ENCODE measurements around the gene ZFYVE21. TPM values are rescaled to one million over a fixed set of nuclear protein-coding genes. Genes with fewer than 3 reads are reported as not detected.

ZFYVE21 gene
- total and polyA plus RNA-seq, 2 experiments from 2014 or later, result 39.4 to 55.2 TPM

GRCh38 chr14:103683139-103683538 lies 32.5 kb upstream of the ZFYVE21 start:
- Histone ChIP-seq H3K4me2 (no peak overlapping the region), H4K20me1 (ENCODE audit: insufficient read depth, poor library complexity, severe bottlenecking) (peaks cover 3% of the 10 kb centered on the region), H3K9me2 (replicated peaks; ENCODE audit: insufficient read depth) (no peaks in the 10 kb centered on the region), H3K4me1 (ENCODE audit: insufficient read depth) (no peaks in the 10 kb centered on the region), H3K79me2 (peaks cover 2% of the 10 kb centered on the region), H3K27ac (no peak overlapping the region), H3K27me3 (no peaks in the 10 kb centered on the region), H3K36me3 (replicated peaks; ENCODE audit: insufficient read depth, low read depth) (no peaks in the 10 kb centered on the region), H2AFZ (no peak overlapping the region), H3K4me3 (no peak overlapping the region), H3K9me3 (ENCODE audit: low read depth) (no peaks in the 10 kb centered on the region)
- 89% methylated on average over 15 of the region's 15 CpGs for WGBS (ENCODE audit: low lambda C conversion rate, missing lambda C conversion rate)
- TF ChIP-seq CTCF (IDR thresholded peaks at IDR 0.05; ENCODE audit: poor library complexity), result no peak
- DNase-seq (ENCODE audit: low spot score), result no peak

- TF ChIP-seq EZH2phosphoT487 (IDR thresholded peaks at IDR 0.05; ENCODE audit: low read depth, severe bottlenecking, unreplicated experiment), result no peak
- TF ChIP-seq EZH2 (IDR thresholded peaks at IDR 0.05; ENCODE audit: borderline replicate concordance), result no peak
- TF ChIP-seq CTCF (IDR thresholded peaks at IDR 0.05; ENCODE audit: poor library complexity), result no peak
These were observed 31.1 kb upstream of the ZFYVE21 start for GRCh38 chr14:103684471-103684870.

GRCh38 chr14:103684871-103685270 lies 30.7 kb upstream of the ZFYVE21 start:
- H2AFZ ChIP-seq, result no peak overlapping the region
- no peaks in the 10 kb centered on the region for H3K36me3 ChIP-seq (replicated peaks; ENCODE audit: insufficient read depth, low read depth)
- no peak overlapping the region for H3K4me3 ChIP-seq
- H3K9me2 ChIP-seq (replicated peaks; ENCODE audit: insufficient read depth), result no peaks in the 10 kb centered on the region
- 96% methylated on average over 15 of the region's 15 CpGs for WGBS (ENCODE audit: low lambda C conversion rate, missing lambda C conversion rate)
- no peaks in the 10 kb centered on the region for H3K4me1 ChIP-seq (ENCODE audit: insufficient read depth)
- no peak overlapping the region for H3K27ac ChIP-seq
- no peak overlapping the region for H3K4me2 ChIP-seq
- H4K20me1 ChIP-seq (ENCODE audit: insufficient read depth, poor library complexity, severe bottlenecking), result peaks cover 3% of the 10 kb centered on the region
- peaks cover 5% of the 10 kb centered on the region for H3K79me2 ChIP-seq
- H3K9me3 ChIP-seq (ENCODE audit: low read depth), result no peaks in the 10 kb centered on the region
- H3K27me3 ChIP-seq, result no peaks in the 10 kb centered on the region
- DNase-seq (ENCODE audit: low spot score), result no peak
- no peak for TF ChIP-seq EZH2 (IDR thresholded peaks at IDR 0.05; ENCODE audit: borderline replicate concordance)
- no peak for TF ChIP-seq CTCF (IDR thresholded peaks at IDR 0.05; ENCODE audit: poor library complexity)
- no peak for TF ChIP-seq EZH2phosphoT487 (IDR thresholded peaks at IDR 0.05; ENCODE audit: low read depth, severe bottlenecking, unreplicated experiment)

More at GRCh38 chr14:103684471-103684870, 31.1 kb upstream of the ZFYVE21 start:
- Histone ChIP-seq H3K4me3 (no peak overlapping the region), H3K9me3 (ENCODE audit: low read depth) (no peaks in the 10 kb centered on the region), H3K27me3 (no peaks in the 10 kb centered on the region), H3K9me2 (replicated peaks; ENCODE audit: insufficient read depth) (no peaks in the 10 kb centered on the region), H3K79me2 (peaks cover 5% of the 10 kb centered on the region), H3K36me3 (replicated peaks; ENCODE audit: insufficient read depth, low read depth) (no peaks in the 10 kb centered on the region), H4K20me1 (ENCODE audit: insufficient read depth, poor library complexity, severe bottlenecking) (peaks cover 3% of the 10 kb centered on the region), H3K4me1 (ENCODE audit: insufficient read depth) (no peaks in the 10 kb centered on the region), H3K27ac (no peak overlapping the region), H2AFZ (no peak overlapping the region), H3K4me2 (no peak overlapping the region)
- 99% methylated on average over 6 of the region's 6 CpGs for WGBS (ENCODE audit: low lambda C conversion rate, missing lambda C conversion rate)
- DNase-seq (ENCODE audit: low spot score), result no peak

Data from hepatocyte (in vitro differentiated cells).